GM23338 (cell line): ENCODE measurements around the gene ZNF8.

ENCODE experiments used
- CTCF ChIP-seq, 2 experiments: fragments of 200-600 bp in 1 of 2; sonication (generic) in 1 of 2; conservative IDR thresholded peaks; 2 replicates each; pipeline versions ENCODE4 v1.5.1 to v1.6.1; 2016 to 2017; ENCODE audit warnings: antibody characterized with exemption in 2 of 2, low read depth in 2 of 2, mild to moderate bottlenecking in 2 of 2, moderate library complexity in 1 of 2
- ETS1 ChIP-seq: IDR thresholded peaks from 2 replicates; pipeline ENCODE4 v1.6.1; 2016; ENCODE audit warnings: antibody characterized with exemption
- EZH2phosphoT487 ChIP-seq: fragments of 200-600 bp; sonication (generic); IDR thresholded peaks from one replicate; pipeline ENCODE4 v1.8.1; 2018; ENCODE audit warnings: antibody characterized with exemption; ENCODE audit not compliant: unreplicated experiment
- POLR2AphosphoS5 ChIP-seq: IDR thresholded peaks from 2 replicates; pipeline ENCODE4 v1.6.1; 2016; ENCODE audit warnings: antibody characterized with exemption, low read depth

GRCh38 chr19:58265100-58265499 lies 13.7 kb upstream of the ZNF8 start:
- TF ChIP-seq ETS1 (no peak), EZH2phosphoT487 (no peak), CTCF (conservative IDR thresholded peaks at IDR 0.05; ENCODE audit: low read depth in 2 of 2) (no peak), POLR2AphosphoS5 (no peak)
